Measurements from ENCODE around the gene CHST14.
A peak's percentile ranks its signal among the peaks of the same experiment; 100 is the strongest.

Gene CHST14

GRCh38 chr15:40469776-40470390 lies 901 bp upstream of the CHST14 start:
- Histone ChIP-seq H3K36me3 (replicated peaks; ENCODE audit: insufficient read depth, low read length) (no peaks in the 10 kb centered on the region; the same call in 1 of the 2 replicates), H3K27me3 (replicated peaks; ENCODE audit: insufficient read depth, low read length) (no peaks in the 10 kb centered on the region), H3K79me2 (ENCODE audit: low read length) (0 out of 2 replicates have a peak, but pooled peaks cover 6% of the 10 kb centered on the region), H3K9ac (ENCODE audit: low read length) (no peak overlapping the region), H3K27ac (ENCODE audit: low read length) (no peak overlapping the region), H3K4me1 (ENCODE audit: low read length) (peaks cover 5% of the 10 kb centered on the region), H3K9me3 (replicated peaks; ENCODE audit: insufficient read depth, low read length) (no peaks in the 10 kb centered on the region), H3K4me2 (ENCODE audit: low read depth, low read length) (no peak overlapping the region), H4K20me1 (ENCODE audit: insufficient read depth, low read length) (no peaks in the 10 kb centered on the region), H3K4me3 (ENCODE audit: low read length) (no peak overlapping the region), H2AFZ (ENCODE audit: low read length) (no peak overlapping the region), H3F3A (ENCODE audit: insufficient read depth, low read length) (peaks cover 6% of the 10 kb centered on the region), H3K9me2 (replicated peaks; ENCODE audit: insufficient read depth, low read length) (no peaks in the 10 kb centered on the region)
- DNase-seq = no peak
- no peak for TF ChIP-seq EZH2 (optimal IDR thresholded peaks at IDR 0.05; ENCODE audit: low read depth, low read length)

- H3K9ac ChIP-seq (ENCODE audit: low read length) = peak overlapping the region; percentile 74
- H4K20me1 ChIP-seq (ENCODE audit: insufficient read depth, low read length) = no peaks in the 10 kb centered on the region
- no peaks in the 10 kb centered on the region for H3K27me3 ChIP-seq (replicated peaks; ENCODE audit: insufficient read depth, low read length)
- H3K4me2 ChIP-seq (ENCODE audit: low read depth, low read length) = peak overlapping the region; percentile 96
- H3K27ac ChIP-seq (ENCODE audit: low read length) = no peak overlapping the region
- peak overlapping the region; percentile 97 for H3K4me3 ChIP-seq (ENCODE audit: low read length)
- no peak for DNase-seq
- TF ChIP-seq EZH2 (optimal IDR thresholded peaks at IDR 0.05; ENCODE audit: low read depth, low read length) = no peak
- no peak for TF ChIP-seq EZH2phosphoT487 (IDR thresholded peaks at IDR 0.05; ENCODE audit: low read length)
- TF ChIP-seq CTCF (IDR thresholded peaks at IDR 0.05; ENCODE audit: low read length) = no peak
- H3K9me3 ChIP-seq (replicated peaks; ENCODE audit: insufficient read depth, low read length) = no peaks in the 10 kb centered on the region
- no peaks in the 10 kb centered on the region for H3K36me3 ChIP-seq (replicated peaks; ENCODE audit: insufficient read depth, low read length)
- H3K79me2 ChIP-seq (ENCODE audit: low read length) = 0 out of 2 replicates have a peak, but pooled peaks cover 6% of the 10 kb centered on the region
- no peaks in the 10 kb centered on the region; the same call in 1 of the 2 replicates for H3K4me1 ChIP-seq (ENCODE audit: low read length)
- H2AFZ ChIP-seq (ENCODE audit: low read length) = peak overlapping the region; percentile 82
- H3F3A ChIP-seq (ENCODE audit: insufficient read depth, low read length) = peaks cover 6% of the 10 kb centered on the region
- H3K9me2 ChIP-seq (replicated peaks; ENCODE audit: insufficient read depth, low read length) = no peaks in the 10 kb centered on the region
Measured at GRCh38 chr15:40471105-40471807, 472 bp downstream of the CHST14 start.

- peak; percentile 19 for DNase-seq
- H4K20me1 ChIP-seq (ENCODE audit: insufficient read depth, low read length) = no peaks in the 10 kb centered on the region
- no peaks in the 10 kb centered on the region for H3K9me3 ChIP-seq (replicated peaks; ENCODE audit: insufficient read depth, low read length)
- H3K4me1 ChIP-seq (ENCODE audit: low read length) = no peaks in the 10 kb centered on the region; the same call in 1 of the 2 replicates
- no peak overlapping the region for H3K27ac ChIP-seq (ENCODE audit: low read length)
- H3K9me2 ChIP-seq (replicated peaks; ENCODE audit: insufficient read depth, low read length) = no peaks in the 10 kb centered on the region
- peak overlapping the region; percentile 82 for H2AFZ ChIP-seq (ENCODE audit: low read length)
- no peaks in the 10 kb centered on the region for H3K36me3 ChIP-seq (replicated peaks; ENCODE audit: insufficient read depth, low read length)
- peaks cover 6% of the 10 kb centered on the region for H3F3A ChIP-seq (ENCODE audit: insufficient read depth, low read length)
- TF ChIP-seq EZH2phosphoT487 (IDR thresholded peaks at IDR 0.05; ENCODE audit: low read length) = no peak
- no peak for TF ChIP-seq EZH2 (optimal IDR thresholded peaks at IDR 0.05; ENCODE audit: low read depth, low read length)
- no peak for TF ChIP-seq CTCF (IDR thresholded peaks at IDR 0.05; ENCODE audit: low read length)
- peak overlapping the region; percentile 96 for H3K4me2 ChIP-seq (ENCODE audit: low read depth, low read length)
- peak overlapping the region; percentile 97 for H3K4me3 ChIP-seq (ENCODE audit: low read length)
- peak overlapping the region; percentile 74 for H3K9ac ChIP-seq (ENCODE audit: low read length)
- no peaks in the 10 kb centered on the region for H3K27me3 ChIP-seq (replicated peaks; ENCODE audit: insufficient read depth, low read length)
- 0 out of 2 replicates have a peak, but pooled peaks cover 6% of the 10 kb centered on the region for H3K79me2 ChIP-seq (ENCODE audit: low read length)
Measured at GRCh38 chr15:40471808-40472150, 995 bp downstream of the CHST14 start.

All from MM.1S (cell line).